Measurements from ENCODE around the gene HSF2. TPM values are rescaled to one million over a fixed set of nuclear protein-coding genes. Genes with fewer than 3 reads are reported as not detected.

HSF2 gene
- total and polyA plus RNA-seq, 10 of the 15 experiments (the other 5 are each of a cell fraction or from before 2014, with no cell fraction given), result 9.5 to 38.3 (median 16.8) TPM

GRCh38 chr6:122367171-122367570, 32.3 kb upstream of the HSF2 start:
- no peak for ATAC-seq
- no peak overlapping the region for H3K4me3 ChIP-seq
- in situ Hi-C loops (cut with MboI) (no loop called here), intact Hi-C loops (cut with micrococcal nuclease; ENCODE audit: unreplicated experiment) (no loop called here)
- no peaks in the 10 kb centered on the region for H3K36me3 ChIP-seq (ENCODE audit: control insufficient read depth in 2 of 2, insufficient read depth in 2 of 2, low read length in 1 of 2)
- no peaks in the 10 kb centered on the region for H3K27me3 ChIP-seq (replicated peaks in 1 of 2; ENCODE audit: control insufficient read depth in 2 of 2, insufficient read depth in 2 of 2, low read length in 1 of 2)
- ChIA-PET CTCF (no interaction called here), RAD21 (ENCODE audit: unreplicated experiment) (no interaction called here), POLR2A (no interaction called here), SMC1A (ENCODE audit: uncharacterized antibody, unreplicated experiment) (no interaction called here)
- 0% methylated on average over 1 of the region's 1 CpG for WGBS (ENCODE audit: insufficient coverage, insufficient replicate concordance, low lambda C conversion rate, missing lambda C conversion rate)
- no peak overlapping the region for H3K4me2 ChIP-seq (ENCODE audit: control insufficient read depth, insufficient read depth)
- no peaks in the 10 kb centered on the region for H3K79me2 ChIP-seq (ENCODE audit: control insufficient read depth, insufficient read depth, low read length)
- H3K9me3 ChIP-seq (replicated peaks; ENCODE audit: control insufficient read depth, insufficient read depth, low read length), result no peaks in the 10 kb centered on the region
- H3K27ac ChIP-seq (ENCODE audit: control insufficient read depth, insufficient read depth), result no peak overlapping the region
- H3K4me1 ChIP-seq (ENCODE audit: control insufficient read depth, insufficient read depth, low read length), result no peaks in the 10 kb centered on the region
- H3K9ac ChIP-seq (ENCODE audit: control insufficient read depth, insufficient read depth, low read length), result no peak overlapping the region
- no peak for TF ChIP-seq SREBF1 (IDR thresholded peaks at IDR 0.05; ENCODE audit: low read length)
- no peak for TF ChIP-seq ZZZ3 (IDR thresholded peaks at IDR 0.05; ENCODE audit: control insufficient read depth, insufficient read length, low read depth)
- TF ChIP-seq BACH1 (IDR thresholded peaks at IDR 0.05; ENCODE audit: borderline replicate concordance), result no peak
- TF ChIP-seq ZBTB11 (CRISPR knock-in tag; IDR thresholded peaks at IDR 0.05), result no peak
- no peak for TF ChIP-seq KAT2A (conservative IDR thresholded peaks at IDR 0.05; ENCODE audit: control insufficient read depth, low read depth, low read length)
- TF ChIP-seq SPI1 (IDR thresholded peaks at IDR 0.05; ENCODE audit: borderline replicate concordance, insufficient read depth, low read depth, low read length), result no peak
- no peak for TF ChIP-seq CBX5 (IDR thresholded peaks at IDR 0.05; ENCODE audit: low read depth)
- TF ChIP-seq NR2F1 (conservative IDR thresholded peaks at IDR 0.05), result no peak
- no peak for TF ChIP-seq LARP7 (IDR thresholded peaks at IDR 0.05)
- no peak for TF ChIP-seq MEF2A (IDR thresholded peaks at IDR 0.05; ENCODE audit: insufficient read depth, low read depth, low read length)
- DNase-seq (ENCODE audit: low read depth, low spot score), result no peak
- BruUV-seq (replicated peaks), result no TSS peak
- no peak for FAIRE-seq
- H2AFZ ChIP-seq (ENCODE audit: control insufficient read depth, low read depth, low read length), result no peak overlapping the region
- H4K20me1 ChIP-seq (ENCODE audit: control insufficient read depth, insufficient read depth), result no peaks in the 10 kb centered on the region
